Mesangial cell (primary cell): ENCODE results near the gene NUDT4B. TPM values are rescaled to one million over a fixed set of nuclear protein-coding genes. Genes with fewer than 3 reads are reported as not detected.

ENCODE experiments used
- total RNA-seq: library from RNA; depleted of rRNA; stranded (reverse); fragments of >200 nt; gene quantifications from 2 replicates; pipeline ENCODE4 v1.2.3, GENCODE V29; 2015

NUDT4B gene
- total RNA-seq = 15.0 and 15.6 TPM in 2 replicates

GRCh38 chr1:148748563-148749334 is at the start of gene NUDT4B:
TSS of gene NUDT4B (plus strand) at chr1:148748774. CDS start at chr1:148748953, 179 bp downstream.

Other genes starting within 250 kb of the NUDT4B start
- gene NBPF14, start 152.8 kb upstream of the NUDT4B start, total RNA-seq = 20.0 and 36.6 TPM in 2 replicates
- gene PDE4DIP, start 95.7 kb downstream of the NUDT4B start, total RNA-seq = 17.6 and 28.6 TPM in 2 replicates